HepG2 (cell line): ENCODE measurements around the gene STX10. TPM values are rescaled to one million over a fixed set of nuclear protein-coding genes. Genes with fewer than 3 reads are reported as not detected.

Experiments
- ELF1 ChIP-seq: sonication (generic); formaldehyde crosslinking; IDR thresholded peaks from 2 replicates; pipeline ENCODE4 v1.4.0; 2020; ENCODE audit warnings: missing genetic modification reagents
- GABPB1 ChIP-seq: IDR thresholded peaks from 2 replicates; pipeline ENCODE4 v1.6.1; 2016; ENCODE audit warnings: mild to moderate bottlenecking, missing genetic modification reagents, moderate library complexity, missing compliant biosample characterization
- GATAD1 ChIP-seq: IDR thresholded peaks from 2 replicates; pipeline ENCODE4 v1.6.1; 2016; ENCODE audit warnings: missing genetic modification reagents, missing compliant biosample characterization
- HIVEP1 ChIP-seq: sonication (generic); formaldehyde crosslinking; IDR thresholded peaks from 2 replicates; pipeline ENCODE4 v1.4.0; 2020; ENCODE audit warnings: mild to moderate bottlenecking, missing genetic modification reagents
- IRX3 ChIP-seq: sonication (generic); formaldehyde crosslinking; IDR thresholded peaks from 2 replicates; pipeline ENCODE4 v1.8.1; 2023; ENCODE audit warnings: mild to moderate bottlenecking, low read depth, missing genetic modification reagents, borderline replicate concordance
- JUND ChIP-seq: sonication (generic); formaldehyde crosslinking; IDR thresholded peaks from 2 replicates; pipeline ENCODE4 v1.8.0; 2022; ENCODE audit warnings: mild to moderate bottlenecking, missing genetic modification reagents
- MYC ChIP-seq: sonication (generic); formaldehyde crosslinking; IDR thresholded peaks from 2 replicates; pipeline ENCODE4 v1.9.0; 2021; ENCODE audit warnings: missing genetic modification reagents, borderline replicate concordance
- PHF21A ChIP-seq: sonication (generic); formaldehyde crosslinking; IDR thresholded peaks from 2 replicates; pipeline ENCODE4 v1.5.0; 2020; ENCODE audit warnings: mild to moderate bottlenecking, missing genetic modification reagents
- PPARG ChIP-seq: conservative IDR thresholded peaks from 2 replicates; pipeline ENCODE4 v1.6.1; 2016; ENCODE audit warnings: missing biosample characterization, missing genetic modification reagents
- SIX1 ChIP-seq: sonication (generic); formaldehyde crosslinking; IDR thresholded peaks from 2 replicates; pipeline ENCODE4 v1.4.0; 2020; ENCODE audit warnings: missing genetic modification reagents, borderline replicate concordance
- SKI ChIP-seq: fragments of 450-650 bp; IDR thresholded peaks from one replicate; pipeline ENCODE4 v1.6.1; 2018; ENCODE audit warnings: mild to moderate bottlenecking; ENCODE audit not compliant: partially characterized antibody
- TBX2 ChIP-seq: sonication (generic); formaldehyde crosslinking; IDR thresholded peaks from 2 replicates; pipeline ENCODE4 v1.5.0; 2020; ENCODE audit warnings: missing genetic modification reagents, mild to moderate bottlenecking, borderline replicate concordance
- TBX3 ChIP-seq: fragments of 450-650 bp; IDR thresholded peaks from 2 replicates; pipeline ENCODE4 v1.6.1; 2017; ENCODE audit warnings: antibody characterized with exemption, mild to moderate bottlenecking, inconsistent platforms, borderline replicate concordance
- TCF12 ChIP-seq, 2 experiments: fragments of 450-650 bp in 1 of 2; sonication (generic) in 1 of 2; formaldehyde crosslinking in 1 of 2; IDR thresholded peaks; 2 replicates each; pipeline versions ENCODE4 v1.6.1 to v1.8.0; 2017 to 2022; ENCODE audit warnings: antibody characterized with exemption in 1 of 2, mild to moderate bottlenecking in 1 of 2, missing genetic modification reagents in 1 of 2, moderate library complexity in 1 of 2
- TCF7 ChIP-seq: sonication (generic); IDR thresholded peaks from 2 replicates; pipeline ENCODE4 v1.6.1; 2016; ENCODE audit warnings: antibody characterized with exemption, low read depth
- TEAD3 ChIP-seq: optimal IDR thresholded peaks from 2 replicates; pipeline ENCODE3; 2016; ENCODE audit warnings: borderline replicate concordance
- ZBTB3 ChIP-seq: sonication (generic); formaldehyde crosslinking; IDR thresholded peaks from 2 replicates; pipeline ENCODE4 v1.4.0; 2020; ENCODE audit warnings: low read depth, mild to moderate bottlenecking, moderate library complexity, missing genetic modification reagents, borderline replicate concordance
- ZC3H4 ChIP-seq: sonication (generic); formaldehyde crosslinking; IDR thresholded peaks from 2 replicates; pipeline ENCODE4 v1.4.0; 2020; ENCODE audit warnings: missing genetic modification reagents, borderline replicate concordance
- ZNF343 ChIP-seq: sonication (generic); formaldehyde crosslinking; IDR thresholded peaks from 2 replicates; pipeline ENCODE4 v1.4.0; 2020; ENCODE audit warnings: mild to moderate bottlenecking, missing genetic modification reagents
- ZNF557 ChIP-seq: sonication (generic); formaldehyde crosslinking; IDR thresholded peaks from 2 replicates; pipeline ENCODE4 v1.4.0; 2020; ENCODE audit warnings: missing genetic modification reagents
- ZNF747 ChIP-seq: sonication (generic); formaldehyde crosslinking; IDR thresholded peaks from 2 replicates; pipeline ENCODE4 v1.8.1; 2023; ENCODE audit warnings: missing genetic modification reagents, mild to moderate bottlenecking, borderline replicate concordance
- ZNF775 ChIP-seq: sonication (generic); formaldehyde crosslinking; IDR thresholded peaks from 2 replicates; pipeline ENCODE4 v1.4.0; 2020; ENCODE audit warnings: missing genetic modification reagents, mild to moderate bottlenecking, moderate library complexity, borderline replicate concordance
- ZNF776 ChIP-seq: sonication (generic); formaldehyde crosslinking; IDR thresholded peaks from 2 replicates; pipeline ENCODE4 v1.4.0; 2020; ENCODE audit warnings: mild to moderate bottlenecking, missing genetic modification reagents
- polyA plus RNA-seq, 8 experiments: library from polyadenylated mRNA; depleted of rRNA in 3 of 8; stranded (reverse) in 7 of 8; unstranded in 1 of 8; fragments of >200 nt; fragmentation: Illumina TruSeq in 4 of 8; extraction: Trizol in 4 of 8; gene quantifications; 2 replicates each; pipeline versions ENCODE4 v1.2.1 to v1.2.3, GENCODE V29; 2011 to 2016; ENCODE audit warnings: low read depth in 4 of 8, missing spikeins in 1 of 8, mixed read lengths in 1 of 8; ENCODE audit not compliant: insufficient read depth in 1 of 8
- total RNA-seq, 5 experiments: library from RNA; depleted of rRNA; stranded (reverse); fragments of >200 nt; fragmentation: Illumina TruSeq; extraction: Trizol; gene quantifications; 2 replicates each; pipeline ENCODE4 v1.2.3, GENCODE V29; 2016; ENCODE audit warnings: low read depth in 1 of 5
- TF ChIP-seq, protein P1 (sequence below): sonication (generic); formaldehyde crosslinking; IDR thresholded peaks from 2 replicates; pipeline ENCODE4 v1.9.0; 2022; ENCODE audit warnings: missing genetic modification reagents, mild to moderate bottlenecking, borderline replicate concordance
- TF ChIP-seq, protein P2 (sequence below): sonication (generic); formaldehyde crosslinking; IDR thresholded peaks from 2 replicates; pipeline ENCODE4 v1.4.0; 2020; ENCODE audit warnings: mild to moderate bottlenecking, low read depth, missing genetic modification reagents
- TF ChIP-seq, protein P3 (sequence below): sonication (generic); formaldehyde crosslinking; IDR thresholded peaks from 2 replicates; pipeline ENCODE4 v1.5.0; 2020; ENCODE audit warnings: missing genetic modification reagents

The STX10 gene
- total and polyA plus RNA-seq, 2 of the 13 experiments (the other 11 are each of a cell fraction or from before 2014, with no cell fraction given): 47.9 to 66.4 TPM

DNA sequence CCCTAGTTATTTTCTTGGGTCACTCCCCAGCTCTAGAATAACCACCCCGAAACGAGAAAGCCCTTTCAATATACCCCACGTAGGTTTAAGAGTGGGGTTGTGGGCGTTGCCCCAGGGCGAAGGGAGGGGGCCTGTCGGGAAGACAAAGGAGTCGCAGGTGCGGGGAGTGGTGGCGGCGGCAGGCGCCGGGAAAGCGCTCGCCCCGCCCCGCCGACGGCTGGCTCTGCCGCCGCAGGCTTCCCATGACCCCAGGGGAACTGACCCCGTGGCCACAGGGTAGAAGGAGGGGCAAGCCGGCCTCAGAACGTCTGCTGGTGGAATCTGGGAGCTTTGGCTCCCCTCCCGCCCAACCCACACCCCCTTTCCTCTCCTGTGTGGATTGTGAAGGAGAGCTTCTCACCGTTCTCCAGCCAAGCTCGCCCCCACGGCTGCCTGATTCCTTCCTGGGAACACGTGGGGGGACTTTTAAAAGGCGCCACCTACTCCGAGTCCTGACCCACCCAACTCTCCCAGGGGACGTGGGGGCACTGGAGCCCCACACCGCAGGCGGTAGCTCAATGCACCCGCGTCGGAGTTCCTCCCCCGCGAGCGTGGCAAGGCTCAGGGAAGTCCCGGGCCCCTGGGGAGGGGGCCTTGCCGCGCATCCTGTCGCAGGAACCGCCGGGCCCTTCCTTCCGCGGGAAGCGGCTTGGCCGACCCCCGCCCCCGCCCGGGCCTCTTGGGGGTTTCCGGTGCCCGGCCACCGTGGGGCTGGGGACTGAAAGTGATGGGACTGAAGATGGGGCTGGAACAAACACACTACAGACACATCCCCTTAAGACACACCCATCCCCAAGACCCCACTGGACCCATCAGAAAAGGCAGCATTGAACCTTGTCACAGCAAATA, 5.5 kb upstream of the STX10 start (continued):
- TF ChIP-seq, protein P1, sequence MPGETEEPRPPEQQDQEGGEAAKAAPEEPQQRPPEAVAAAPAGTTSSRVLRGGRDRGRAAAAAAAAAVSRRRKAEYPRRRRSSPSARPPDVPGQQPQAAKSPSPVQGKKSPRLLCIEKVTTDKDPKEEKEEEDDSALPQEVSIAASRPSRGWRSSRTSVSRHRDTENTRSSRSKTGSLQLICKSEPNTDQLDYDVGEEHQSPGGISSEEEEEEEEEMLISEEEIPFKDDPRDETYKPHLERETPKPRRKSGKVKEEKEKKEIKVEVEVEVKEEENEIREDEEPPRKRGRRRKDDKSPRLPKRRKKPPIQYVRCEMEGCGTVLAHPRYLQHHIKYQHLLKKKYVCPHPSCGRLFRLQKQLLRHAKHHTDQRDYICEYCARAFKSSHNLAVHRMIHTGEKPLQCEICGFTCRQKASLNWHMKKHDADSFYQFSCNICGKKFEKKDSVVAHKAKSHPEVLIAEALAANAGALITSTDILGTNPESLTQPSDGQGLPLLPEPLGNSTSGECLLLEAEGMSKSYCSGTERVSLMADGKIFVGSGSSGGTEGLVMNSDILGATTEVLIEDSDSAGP (CRISPR knock-in tag): peak; percentile 85; the same call in 1 of the 2 replicates
- TF ChIP-seq HIVEP1 (peak; percentile 79; the same call in 1 of the 2 replicates), ZNF343 (CRISPR knock-in tag) (0 out of 2 replicates have a peak, but pooled peaks have one; percentile 24), SKI (peak; percentile 80), GABPB1 (CRISPR knock-in tag) (peak; percentile 86), PHF21A (peak; percentile 67), ZNF747 (CRISPR knock-in tag) (0 out of 2 replicates have a peak, but pooled peaks have one; percentile 36), ELF1 (no peak), TCF7 (peak; percentile 3; the same call in 1 of the 2 replicates), TBX3 (peak; percentile 13; the same call in 1 of the 2 replicates), PPARG (peak; percentile 9; the same call in 1 of the 2 replicates), TBX2 (CRISPR knock-in tag) (peak; percentile 74), IRX3 (CRISPR knock-in tag) (no peak), ZNF557 (CRISPR knock-in tag) (no peak), ZNF776 (CRISPR knock-in tag) (no peak), ZNF775 (0 out of 2 replicates have a peak, but pooled peaks have one; percentile 22), JUND (CRISPR knock-in tag) (no peak), TEAD3 (CRISPR knock-in tag) (peak; percentile 44), ZC3H4 (CRISPR knock-in tag) (no peak), TCF12 (IDR thresholded peaks at IDR 0.05) (no peak), TCF12 (CRISPR knock-in tag; IDR thresholded peaks at IDR 0.05) (0 out of 2 replicates have a peak, but pooled peaks have one; percentile 65), MYC (peak; percentile 10; the same call in 1 of the 2 replicates), ZBTB3 (CRISPR knock-in tag) (0 out of 2 replicates have a peak, but pooled peaks have one; percentile 44), GATAD1 (CRISPR knock-in tag) (0 out of 2 replicates have a peak, but pooled peaks have one; percentile 7), SIX1 (no peak)
- TF ChIP-seq, protein P2, sequence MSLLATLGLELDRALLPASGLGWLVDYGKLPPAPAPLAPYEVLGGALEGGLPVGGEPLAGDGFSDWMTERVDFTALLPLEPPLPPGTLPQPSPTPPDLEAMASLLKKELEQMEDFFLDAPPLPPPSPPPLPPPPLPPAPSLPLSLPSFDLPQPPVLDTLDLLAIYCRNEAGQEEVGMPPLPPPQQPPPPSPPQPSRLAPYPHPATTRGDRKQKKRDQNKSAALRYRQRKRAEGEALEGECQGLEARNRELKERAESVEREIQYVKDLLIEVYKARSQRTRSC: 0 out of 2 replicates have a peak, but pooled peaks have one; percentile 39
- TF ChIP-seq, protein P3, sequence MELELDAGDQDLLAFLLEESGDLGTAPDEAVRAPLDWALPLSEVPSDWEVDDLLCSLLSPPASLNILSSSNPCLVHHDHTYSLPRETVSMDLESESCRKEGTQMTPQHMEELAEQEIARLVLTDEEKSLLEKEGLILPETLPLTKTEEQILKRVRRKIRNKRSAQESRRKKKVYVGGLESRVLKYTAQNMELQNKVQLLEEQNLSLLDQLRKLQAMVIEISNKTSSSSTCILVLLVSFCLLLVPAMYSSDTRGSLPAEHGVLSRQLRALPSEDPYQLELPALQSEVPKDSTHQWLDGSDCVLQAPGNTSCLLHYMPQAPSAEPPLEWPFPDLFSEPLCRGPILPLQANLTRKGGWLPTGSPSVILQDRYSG (CRISPR knock-in tag): no peak
